ENCODE data around the gene TSTD2.

DNA sequence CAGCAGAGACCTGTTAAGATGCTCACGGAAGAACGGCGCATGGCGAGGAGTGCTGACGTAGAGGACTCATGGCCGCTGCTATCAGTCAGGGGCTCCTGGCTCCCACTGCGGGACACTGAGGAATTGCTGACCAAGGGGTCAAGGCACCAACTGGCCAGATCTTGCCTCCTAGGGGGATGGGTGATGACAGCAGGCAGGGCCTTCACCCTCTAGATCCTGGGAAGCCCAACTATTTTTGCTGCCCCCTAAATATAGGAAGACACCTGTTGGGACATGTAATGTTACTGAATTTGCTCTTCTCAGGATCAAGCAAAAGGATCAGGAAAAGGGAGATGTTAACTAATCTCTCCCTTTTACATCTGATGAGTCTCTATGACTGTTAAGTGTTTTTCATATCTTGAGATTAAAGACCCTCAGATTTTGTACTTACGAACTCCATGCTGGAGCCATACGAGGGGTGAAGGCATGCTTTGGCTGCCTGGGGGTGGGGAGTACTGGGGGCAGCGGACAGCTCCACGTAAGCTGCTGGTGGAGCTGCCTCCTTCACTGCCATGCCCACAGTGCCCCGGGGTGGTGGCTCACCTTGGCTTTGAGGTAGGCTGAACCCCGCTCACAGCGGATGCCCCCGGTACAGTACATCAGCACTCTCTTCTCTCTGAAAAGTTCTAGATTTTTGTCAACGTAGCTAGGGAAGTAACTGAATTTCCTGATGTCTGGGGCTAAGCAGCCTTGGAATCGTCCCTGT lies 28.1 kb downstream of the TSTD2 start:
- TF ChIP-seq, protein P1, sequence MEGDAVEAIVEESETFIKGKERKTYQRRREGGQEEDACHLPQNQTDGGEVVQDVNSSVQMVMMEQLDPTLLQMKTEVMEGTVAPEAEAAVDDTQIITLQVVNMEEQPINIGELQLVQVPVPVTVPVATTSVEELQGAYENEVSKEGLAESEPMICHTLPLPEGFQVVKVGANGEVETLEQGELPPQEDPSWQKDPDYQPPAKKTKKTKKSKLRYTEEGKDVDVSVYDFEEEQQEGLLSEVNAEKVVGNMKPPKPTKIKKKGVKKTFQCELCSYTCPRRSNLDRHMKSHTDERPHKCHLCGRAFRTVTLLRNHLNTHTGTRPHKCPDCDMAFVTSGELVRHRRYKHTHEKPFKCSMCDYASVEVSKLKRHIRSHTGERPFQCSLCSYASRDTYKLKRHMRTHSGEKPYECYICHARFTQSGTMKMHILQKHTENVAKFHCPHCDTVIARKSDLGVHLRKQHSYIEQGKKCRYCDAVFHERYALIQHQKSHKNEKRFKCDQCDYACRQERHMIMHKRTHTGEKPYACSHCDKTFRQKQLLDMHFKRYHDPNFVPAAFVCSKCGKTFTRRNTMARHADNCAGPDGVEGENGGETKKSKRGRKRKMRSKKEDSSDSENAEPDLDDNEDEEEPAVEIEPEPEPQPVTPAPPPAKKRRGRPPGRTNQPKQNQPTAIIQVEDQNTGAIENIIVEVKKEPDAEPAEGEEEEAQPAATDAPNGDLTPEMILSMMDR (conservative IDR thresholded peaks at IDR 0.05; ENCODE audit: low read depth, low read length) = no peak
- no peak for TF ChIP-seq EZH2 (IDR thresholded peaks at IDR 0.05; ENCODE audit: borderline replicate concordance, low read depth, low read length, poor library complexity, severe bottlenecking)

Data from A673 (cell line).